ENCODE measurements around the gene RAB11FIP5. TPM values are rescaled to one million over a fixed set of nuclear protein-coding genes. Genes with fewer than 3 reads are reported as not detected.

The RAB11FIP5 gene
- total and polyA plus RNA-seq, 2 of the 4 experiments (the other 2 are of a cell fraction) = 21.5 to 34.5 TPM

- Histone ChIP-seq H2AFZ (replicated peaks; ENCODE audit: low read length, poor library complexity) (no peak overlapping the region), H4K8ac (ENCODE audit: low read depth in 2 of 2, low read length in 2 of 2) (no peak overlapping the region), H3K36me3 (ENCODE audit: control insufficient read depth, insufficient read depth, low read length) (peaks cover 2% of the 10 kb centered on the region; the same call in 1 of the 2 replicates), H3K27me3 (ENCODE audit: control insufficient read depth, insufficient read depth, low read length) (no peaks in the 10 kb centered on the region), H2AK5ac (ENCODE audit: low read depth, low read length) (no peak overlapping the region), H3K4ac (ENCODE audit: low read depth, low read length) (no peak overlapping the region), H3K79me1 (ENCODE audit: low read depth in 1 of 2, low read length in 2 of 2) (peaks cover 0 to 8% of the 10 kb centered on the region in 2 experiments; a peak in 2 of 4 replicates), H2BK20ac (ENCODE audit: low read depth, low read length) (no peak overlapping the region), H3K14ac (replicated peaks; ENCODE audit: low read depth, low read length) (no peak overlapping the region), H3K18ac (ENCODE audit: low read depth, low read length) (no peak overlapping the region), H3K56ac (ENCODE audit: extremely low read depth, insufficient read depth, low read length) (no peak overlapping the region), H3K9me3 (ENCODE audit: control insufficient read depth, insufficient read depth, low read length) (no peaks in the 10 kb centered on the region), H4K20me1 (ENCODE audit: insufficient read depth, low read length) (no peaks in the 10 kb centered on the region; the same call in 1 of the 2 replicates), H3K27ac (ENCODE audit: insufficient read depth, low read length) (no peak overlapping the region), H2BK120ac (ENCODE audit: low read depth, low read length) (no peak overlapping the region), H4K5ac (ENCODE audit: low read depth, low read length) (no peak overlapping the region), H3K9ac (ENCODE audit: low read depth, low read length) (no peak overlapping the region), H3K4me1 (ENCODE audit: control insufficient read depth, insufficient read depth, low read length) (peaks cover 13% of the 10 kb centered on the region), H3K23ac (ENCODE audit: low read depth, low read length) (no peak overlapping the region), H3K4me2 (ENCODE audit: low read depth, low read length) (no peak overlapping the region), H4K91ac (ENCODE audit: insufficient read depth, low read depth, low read length) (no peak overlapping the region), H3K4me3 (ENCODE audit: insufficient read depth, low read depth, low read length) (no peak overlapping the region), H3K9me1 (ENCODE audit: insufficient read depth, low read length) (peaks cover 10% of the 10 kb centered on the region), H2BK15ac (ENCODE audit: low read depth, low read length) (no peak overlapping the region), H2BK5ac (ENCODE audit: low read depth, low read length, poor library complexity, severe bottlenecking) (no peak overlapping the region), H2AK9ac (replicated peaks; ENCODE audit: low read depth, low read length, poor library complexity) (no peak overlapping the region)
- ChIA-PET POLR2A (ENCODE audit: unreplicated experiment) (no interaction called here), CTCF (no interaction called here)
- ATAC-seq (ENCODE audit: low read depth) = no peak
- intact Hi-C loops (cut with micrococcal nuclease) (loop anchor here (5.0 kb wide), 1 partner anchor 39 kb away; no protein-coding TSS in a partner anchor), dilution Hi-C loops (cut with HindIII; ENCODE audit: low sequenced_read_pairs, unreplicated experiment) (no loop called here), in situ Hi-C loops (cut with MboI; ENCODE audit: low sequenced_read_pairs) (no loop called here)
- no peak for DNase-seq
- no TSS peak for BruUV-seq (replicated peaks)
- TF ChIP-seq MAFK (IDR thresholded peaks at IDR 0.05; ENCODE audit: low read depth, low read length) (no peak), RCOR1 (IDR thresholded peaks at IDR 0.05; ENCODE audit: insufficient replicate concordance, low read length) (no peak), MAZ (IDR thresholded peaks at IDR 0.05; ENCODE audit: borderline replicate concordance, low read depth, low read length) (no peak), BHLHE40 (IDR thresholded peaks at IDR 0.05; ENCODE audit: low read depth, low read length) (no peak), CEBPB (IDR thresholded peaks at IDR 0.05; ENCODE audit: low read depth, low read length) (no peak), POLR2A (IDR thresholded peaks at IDR 0.05; ENCODE audit: low read depth, low read length) (no peak), ELK1 (IDR thresholded peaks at IDR 0.05; ENCODE audit: borderline replicate concordance, low read depth, low read length) (no peak)
- TF ChIP-seq, protein P1, sequence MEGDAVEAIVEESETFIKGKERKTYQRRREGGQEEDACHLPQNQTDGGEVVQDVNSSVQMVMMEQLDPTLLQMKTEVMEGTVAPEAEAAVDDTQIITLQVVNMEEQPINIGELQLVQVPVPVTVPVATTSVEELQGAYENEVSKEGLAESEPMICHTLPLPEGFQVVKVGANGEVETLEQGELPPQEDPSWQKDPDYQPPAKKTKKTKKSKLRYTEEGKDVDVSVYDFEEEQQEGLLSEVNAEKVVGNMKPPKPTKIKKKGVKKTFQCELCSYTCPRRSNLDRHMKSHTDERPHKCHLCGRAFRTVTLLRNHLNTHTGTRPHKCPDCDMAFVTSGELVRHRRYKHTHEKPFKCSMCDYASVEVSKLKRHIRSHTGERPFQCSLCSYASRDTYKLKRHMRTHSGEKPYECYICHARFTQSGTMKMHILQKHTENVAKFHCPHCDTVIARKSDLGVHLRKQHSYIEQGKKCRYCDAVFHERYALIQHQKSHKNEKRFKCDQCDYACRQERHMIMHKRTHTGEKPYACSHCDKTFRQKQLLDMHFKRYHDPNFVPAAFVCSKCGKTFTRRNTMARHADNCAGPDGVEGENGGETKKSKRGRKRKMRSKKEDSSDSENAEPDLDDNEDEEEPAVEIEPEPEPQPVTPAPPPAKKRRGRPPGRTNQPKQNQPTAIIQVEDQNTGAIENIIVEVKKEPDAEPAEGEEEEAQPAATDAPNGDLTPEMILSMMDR (conservative IDR thresholded peaks at IDR 0.05; ENCODE audit: low read depth, low read length) = no peak
- WGBS, 2 experiments (ENCODE audit: extremely low coverage in 2 of 2, insufficient read length in 1 of 2) = no CpG with 5 or more reads among the region's 1 CpG
Observed at GRCh38 chr2:73023497-73023896, 89.3 kb downstream of the RAB11FIP5 start.
